SK-N-SH treated with all-trans-retinoic acid at 6 μM for 48 hours (cell line): ENCODE data around the gene TOP1.

Source experiments
- PATZ1 ChIP-seq: fragments of 250-450 bp; sonication (Bioruptor Pico); IDR thresholded peaks from 2 replicates; pipeline ENCODE4 v1.8.0; 2020; ENCODE audit warnings: mild to moderate bottlenecking, moderate library complexity, borderline replicate concordance
- ZC3H10 ChIP-seq: fragments of 250-450 bp; sonication (Bioruptor Pico); IDR thresholded peaks from 2 replicates; pipeline ENCODE4 v1.5.1; 2021; ENCODE audit warnings: mild to moderate bottlenecking, moderate library complexity

GRCh38 chr20:41150664-41151063 lies 122.0 kb downstream of the TOP1 start:
- no peak for TF ChIP-seq PATZ1 (CRISPR knock-in tag)
- no peak for TF ChIP-seq ZC3H10 (CRISPR knock-in tag)
